ENCODE measurements around the gene TTC39C. TPM values are rescaled to one million over a fixed set of nuclear protein-coding genes. Genes with fewer than 3 reads are reported as not detected.

Gene TTC39C
- total and polyA plus RNA-seq, 9 donors, result 7.2 to 31.0 (median 14.0) TPM

- Histone ChIP-seq H3K4me3 (no peak overlapping the region), H3K4me1 (ENCODE audit: insufficient read depth) (no peaks in the 10 kb centered on the region), H3K27me3 (no peaks in the 10 kb centered on the region), H3K9me3 (no peaks in the 10 kb centered on the region), H3K27ac (no peak overlapping the region), H3K36me3 (no peaks in the 10 kb centered on the region)
- intact Hi-C loops (cut with DNase I), result no loop called here
- no peak for TF ChIP-seq POLR2A (IDR thresholded peaks at IDR 0.05)
- TF ChIP-seq CTCF (IDR thresholded peaks at IDR 0.05), result no peak
- TF ChIP-seq EP300 (IDR thresholded peaks at IDR 0.05), result no peak
- no peak for DNase-seq
- WGBS, 3 donors, result 68 to 76% (median 71%) methylated on average over 6 of the region's 6 CpGs
Measured at GRCh38 chr18:23990474-23991410, 23.8 kb upstream of the TTC39C start.

- DNase-seq, result peak; percentile 23 to 66 (median 57)
- Histone ChIP-seq H3K4me3 (no peak overlapping the region), H3K4me1 (ENCODE audit: insufficient read depth) (no peaks in the 10 kb centered on the region), H3K36me3 (no peaks in the 10 kb centered on the region), H3K27me3 (no peaks in the 10 kb centered on the region), H3K9me3 (no peaks in the 10 kb centered on the region), H3K27ac (no peak overlapping the region)
- TF ChIP-seq POLR2A (IDR thresholded peaks at IDR 0.05) (no peak), EP300 (IDR thresholded peaks at IDR 0.05) (no peak), CTCF (IDR thresholded peaks at IDR 0.05) (no peak)
- WGBS, 3 donors, result 8 to 18% (median 16%) methylated on average over 7 of the region's 7 CpGs
- intact Hi-C loops (cut with DNase I), result no loop called here
Measured at GRCh38 chr18:23992089-23992940, 22.2 kb upstream of the TTC39C start.

- no peak for DNase-seq
- intact Hi-C loops (cut with DNase I), result no loop called here
- Histone ChIP-seq H3K27me3 (no peaks in the 10 kb centered on the region), H3K27ac (no peak overlapping the region), H3K36me3 (no peaks in the 10 kb centered on the region), H3K4me3 (no peak overlapping the region), H3K9me3 (no peaks in the 10 kb centered on the region), H3K4me1 (ENCODE audit: insufficient read depth) (no peaks in the 10 kb centered on the region)
- WGBS, 3 donors, result 28 to 57% (median 39%) methylated on average over 2 of the region's 2 CpGs
- TF ChIP-seq CTCF (IDR thresholded peaks at IDR 0.05) (no peak), EP300 (IDR thresholded peaks at IDR 0.05) (no peak)
Measured at GRCh38 chr18:23992941-23993280, 21.6 kb upstream of the TTC39C start.

- H3K36me3 ChIP-seq, result no peaks in the 10 kb centered on the region
- WGBS, 3 donors, result 2 to 19% (median 6%) methylated on average over 9 of the region's 9 CpGs
- no peaks in the 10 kb centered on the region for H3K27me3 ChIP-seq
- TF ChIP-seq EP300 (IDR thresholded peaks at IDR 0.05) (no peak), CTCF (IDR thresholded peaks at IDR 0.05) (no peak), POLR2A (IDR thresholded peaks at IDR 0.05) (no peak)
- no peaks in the 10 kb centered on the region for H3K4me1 ChIP-seq (ENCODE audit: insufficient read depth)
- intact Hi-C loops (cut with DNase I), result no loop called here
- H3K4me3 ChIP-seq, result no peak overlapping the region
- DNase-seq, result peak; percentile 37 to 64 (median 44)
- H3K9me3 ChIP-seq, result no peaks in the 10 kb centered on the region
- no peak overlapping the region for H3K27ac ChIP-seq
Measured at GRCh38 chr18:23994361-23994902, 20.1 kb upstream of the TTC39C start.
